D341Med (cell line): ENCODE measurements around the gene LIN37.

Source experiments
- DNase-seq: peaks from one replicate; pipeline ENCODE4 v3.0.0; 2012; ENCODE audit warnings: low spot score

Gene LIN37

GRCh38 chr19:35734889-35735288 lies 13.5 kb upstream of the LIN37 start:
- no peak for DNase-seq

GRCh38 chr19:35736913-35737886 lies 11.2 kb upstream of the LIN37 start:
- no peak for DNase-seq

GRCh38 chr19:35738021-35738886 lies 10.1 kb upstream of the LIN37 start:
- DNase-seq = no peak

- no peak for DNase-seq
Observed at GRCh38 chr19:35738887-35739229, 9.5 kb upstream of the LIN37 start.

GRCh38 chr19:35739275-35740107 lies 8.9 kb upstream of the LIN37 start:
- DNase-seq = no peak

GRCh38 chr19:35740108-35740422 lies 8.3 kb upstream of the LIN37 start:
- no peak for DNase-seq

- DNase-seq = peak; percentile 98
Observed at GRCh38 chr19:35740423-35741202, 7.8 kb upstream of the LIN37 start.

GRCh38 chr19:35741203-35741515 lies 7.2 kb upstream of the LIN37 start:
- no peak for DNase-seq

- DNase-seq = no peak
Observed at GRCh38 chr19:35742121-35742724, 6.2 kb upstream of the LIN37 start, which contains the start of gene IGFLR1. Gene IGFLR1 (minus strand): TSS chr19:35742452. CDS start chr19:35741180, 1,272 bp downstream.

- no peak for DNase-seq
Observed at GRCh38 chr19:35743640-35744429, 4.5 kb upstream of the LIN37 start.

GRCh38 chr19:35744430-35745327 lies 3.7 kb upstream of the LIN37 start:
- DNase-seq = peak; percentile 84

GRCh38 chr19:35745328-35746086 lies 2.9 kb upstream of the LIN37 start, which contains the start of the genes PSENEN and U2AF1L4:
Gene PSENEN (plus strand): TSS chr19:35745651. CDS start chr19:35745931, 280 bp downstream.
Gene U2AF1L4 (minus strand): TSS chr19:35745418. CDS start chr19:35745391, 27 bp downstream.
- peak; percentile 90 for DNase-seq

- no peak for DNase-seq
Observed at GRCh38 chr19:35746087-35746462, 2.3 kb upstream of the LIN37 start.

GRCh38 chr19:35746531-35746930 lies 1.8 kb upstream of the LIN37 start:
- DNase-seq = no peak

- no peak for DNase-seq
Observed at GRCh38 chr19:35750167-35750566, 1.8 kb downstream of the LIN37 start.

- DNase-seq = no peak
Observed at GRCh38 chr19:35751839-35752745, 3.7 kb downstream of the LIN37 start.

GRCh38 chr19:35752746-35753350 lies 4.5 kb downstream of the LIN37 start:
- no peak for DNase-seq
